ENCODE data around the gene S100P. TPM values are rescaled to one million over a fixed set of nuclear protein-coding genes. Genes with fewer than 3 reads are reported as not detected.
"Not testable (repeated sequence)": the region's sequence is repeated elsewhere in the genome, so short reads cannot be mapped to it uniquely, and the experiment has no call there.

S100P gene
- total RNA-seq = 1,144 TPM

DNA sequence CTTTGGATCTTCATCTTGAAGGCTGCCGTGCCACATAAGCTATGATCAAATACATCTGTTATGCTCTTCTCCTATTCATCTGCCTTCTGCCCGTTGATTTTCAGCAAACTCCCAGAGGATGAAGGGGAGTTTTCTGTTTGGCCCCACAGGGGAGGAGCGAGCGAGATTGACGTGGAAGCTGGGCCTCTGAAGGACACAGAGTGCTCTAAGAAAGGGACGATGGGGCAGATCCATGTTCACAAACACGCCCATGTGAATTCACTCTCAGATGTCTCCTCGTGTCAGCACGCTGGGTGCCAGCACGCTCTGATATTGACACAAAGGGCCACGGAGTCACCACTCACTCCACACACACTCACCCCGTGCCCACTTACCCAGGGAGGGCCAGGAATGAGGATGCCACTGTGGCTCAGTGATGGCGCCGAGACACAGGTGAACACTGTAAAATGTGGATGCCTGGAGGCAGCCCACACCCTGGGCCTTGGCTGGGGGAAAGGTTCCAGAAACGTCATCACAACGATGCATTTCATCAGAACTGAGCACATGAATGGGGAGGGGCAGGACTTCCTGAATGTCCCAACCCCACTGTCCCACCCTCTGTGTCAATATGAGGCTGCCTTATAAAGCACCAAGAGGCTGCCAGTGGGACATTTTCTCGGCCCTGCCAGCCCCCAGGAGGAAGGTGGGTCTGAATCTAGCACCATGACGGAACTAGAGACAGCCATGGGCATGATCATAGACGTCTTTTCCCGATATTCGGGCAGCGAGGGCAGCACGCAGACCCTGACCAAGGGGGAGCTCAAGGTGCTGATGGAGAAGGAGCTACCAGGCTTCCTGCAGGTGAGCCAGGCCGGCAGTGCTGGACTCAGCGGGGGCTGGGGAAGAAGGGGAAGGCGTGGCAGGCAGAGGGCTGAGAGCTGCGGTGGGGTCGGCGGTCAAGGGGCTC, at the start of gene S100P:
Gene S100P, plus strand, starts transcription at position 648 of the 946 bp plus-strand sequence. Its CDS starts 55 bp downstream, at position 703.
- ATAC-seq = peak; percentile 71

DNA sequence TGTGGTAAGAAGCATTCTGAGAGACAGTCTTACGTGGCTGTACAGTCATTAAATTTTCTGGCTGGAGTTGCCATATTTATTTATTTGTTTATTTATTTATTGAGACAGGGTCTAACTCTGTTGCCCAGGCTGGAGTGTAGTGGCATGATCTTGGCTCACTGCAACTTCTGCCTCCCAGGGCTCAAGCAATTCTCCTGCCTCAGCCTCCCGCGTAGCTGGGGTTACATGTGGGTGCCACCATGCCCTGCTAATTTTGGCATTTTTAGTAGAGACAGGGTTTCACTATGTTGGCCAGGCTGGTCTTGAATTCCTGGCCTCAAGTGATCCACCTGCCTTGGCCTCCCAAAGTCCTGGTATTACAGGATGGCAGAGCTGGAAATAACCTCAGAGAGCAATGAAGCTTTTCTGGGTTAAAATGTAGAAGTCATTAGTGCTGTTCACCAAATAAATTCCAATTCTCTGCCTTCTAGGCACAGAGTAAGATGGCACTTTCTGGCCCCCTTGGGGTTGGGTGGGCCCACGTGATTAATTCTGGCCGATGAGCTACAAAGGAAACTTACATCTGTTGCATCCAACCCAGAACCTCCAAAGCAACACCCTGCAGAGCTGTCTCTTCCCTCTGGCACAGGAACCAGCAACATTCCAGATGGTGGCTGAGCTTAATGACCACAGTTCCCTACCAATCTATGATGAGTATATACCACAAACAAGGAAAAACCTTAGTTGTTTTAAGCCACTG, 48.7 kb upstream of the S100P start:
- ATAC-seq = no peak

DNA sequence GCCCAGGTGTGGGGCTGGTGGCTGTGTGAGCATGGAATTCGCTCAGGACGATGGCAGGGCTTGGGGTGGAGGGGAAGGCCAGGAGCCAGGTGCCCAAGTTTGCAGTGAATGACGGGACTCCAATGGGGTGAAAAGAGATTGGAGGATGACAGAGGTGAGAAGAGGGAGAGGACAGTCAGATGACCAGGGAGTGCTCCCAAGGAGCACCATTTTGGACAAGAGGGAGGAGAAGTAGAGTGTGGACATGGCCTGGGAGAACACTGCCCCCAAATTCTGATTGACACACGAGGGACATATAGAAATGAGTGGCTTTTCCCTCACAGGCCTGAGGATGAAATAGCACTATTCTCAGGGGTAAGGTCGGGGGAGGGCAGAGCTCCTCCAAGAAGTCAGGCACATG, 46.5 kb upstream of the S100P start:
- no peak for ATAC-seq

DNA sequence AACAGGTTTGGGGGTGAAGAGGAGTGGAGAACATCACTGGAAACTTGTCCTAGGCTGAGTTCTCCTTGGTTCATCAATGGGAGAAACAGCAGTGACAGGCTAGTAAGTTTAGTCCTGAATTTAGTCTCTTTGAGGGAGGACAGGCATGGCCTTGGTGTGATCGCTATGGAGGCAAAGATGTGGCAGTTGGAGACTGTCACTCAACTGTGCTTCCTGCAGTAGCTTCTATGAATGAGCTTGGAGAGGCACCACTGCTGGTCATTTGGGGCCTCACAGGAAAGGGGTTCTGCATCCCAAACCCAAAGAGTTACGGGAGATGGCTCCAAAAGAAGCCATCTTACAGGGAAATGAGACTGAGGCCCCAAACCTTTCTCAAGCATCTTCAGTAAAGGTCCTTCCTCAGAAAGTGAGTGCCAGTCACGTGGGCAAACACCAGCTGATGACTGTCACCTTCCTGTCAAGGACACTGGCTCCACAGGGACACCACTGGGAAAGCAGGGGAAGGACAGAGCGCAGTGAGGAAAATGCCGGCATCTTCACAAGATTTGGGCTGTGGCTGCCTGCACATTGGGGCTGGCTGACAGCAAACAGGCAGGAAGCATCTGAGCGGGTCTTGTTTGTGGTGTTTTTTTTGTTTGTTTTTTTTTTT, 46.0 kb upstream of the S100P start:
- no peak for ATAC-seq

DNA sequence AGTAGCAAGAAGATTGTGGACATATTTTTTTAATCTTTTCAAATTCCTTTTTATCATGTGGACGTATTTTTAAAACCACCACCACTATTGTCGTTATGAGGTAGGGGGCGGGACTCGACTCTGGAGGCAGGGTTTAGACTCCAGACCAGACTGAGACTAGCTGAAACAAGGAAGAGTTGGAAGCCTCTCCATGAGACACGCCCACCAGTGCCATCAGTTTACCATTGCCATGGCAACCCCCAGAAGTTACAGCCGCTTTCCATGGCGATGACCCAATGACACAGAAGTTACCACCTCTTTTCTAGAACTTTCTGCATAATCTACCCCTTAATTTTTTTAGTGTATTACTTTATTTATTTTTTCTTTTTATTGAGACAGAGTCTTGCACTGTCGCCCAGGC, 44.5 kb upstream of the S100P start:
- no peak for ATAC-seq

DNA sequence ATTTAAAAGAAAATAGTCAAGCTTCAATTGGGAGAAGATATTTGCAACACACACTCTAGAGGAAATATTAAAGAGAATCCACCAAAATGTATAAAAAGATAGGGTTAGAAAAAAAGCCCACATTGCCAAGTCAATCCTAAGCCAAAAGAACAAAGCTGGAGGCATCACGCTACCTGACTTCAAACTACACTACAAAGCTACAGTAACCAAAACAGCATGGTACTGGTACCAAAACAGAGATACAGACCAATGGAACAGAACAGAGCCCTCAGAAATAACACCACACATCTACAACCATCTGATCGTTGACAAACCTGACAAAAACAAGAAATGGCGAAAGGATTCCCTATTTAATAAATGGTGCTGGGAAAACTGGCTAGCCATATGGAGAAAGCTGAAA, 39.5 kb upstream of the S100P start:
- ATAC-seq = not testable (repeated sequence)

DNA sequence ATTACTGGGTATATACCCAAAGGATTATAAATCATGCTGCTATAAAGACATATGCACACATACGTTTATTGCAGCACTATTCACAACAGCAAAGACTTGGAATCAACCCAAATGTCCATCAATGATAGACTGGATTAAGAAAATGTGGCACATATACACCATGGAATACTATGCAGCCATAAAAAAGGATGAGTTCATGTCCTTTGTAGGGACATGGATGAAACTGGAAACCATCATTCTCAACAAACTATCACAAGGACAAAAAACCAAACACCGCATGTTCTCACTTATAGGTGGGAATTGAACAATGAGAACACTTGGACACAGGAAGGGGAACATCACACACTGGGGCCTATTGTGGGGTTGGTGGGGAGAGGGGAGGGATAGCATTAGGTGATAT, 38.4 kb upstream of the S100P start:
- not testable (repeated sequence) for ATAC-seq

DNA sequence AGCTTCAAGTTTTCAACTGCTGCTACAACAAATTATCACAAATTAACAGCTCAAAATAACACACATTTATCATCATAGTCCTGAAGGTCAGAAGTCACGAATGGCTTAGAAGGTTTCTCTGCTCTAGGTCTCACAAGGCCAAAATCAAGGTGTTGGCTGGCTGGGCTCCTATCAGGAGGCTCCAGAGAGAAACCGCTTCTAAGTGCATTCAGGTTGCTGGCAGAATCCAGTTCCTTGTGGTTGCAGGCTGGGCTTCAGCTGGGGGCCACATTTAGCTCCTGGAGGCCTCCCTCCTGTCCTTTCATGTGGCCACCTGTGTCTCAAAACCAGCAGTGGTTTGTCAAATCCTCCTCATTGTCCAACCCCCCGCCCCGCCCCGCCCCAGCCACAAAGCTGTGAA, 37.8 kb upstream of the S100P start:
- no peak for ATAC-seq

DNA sequence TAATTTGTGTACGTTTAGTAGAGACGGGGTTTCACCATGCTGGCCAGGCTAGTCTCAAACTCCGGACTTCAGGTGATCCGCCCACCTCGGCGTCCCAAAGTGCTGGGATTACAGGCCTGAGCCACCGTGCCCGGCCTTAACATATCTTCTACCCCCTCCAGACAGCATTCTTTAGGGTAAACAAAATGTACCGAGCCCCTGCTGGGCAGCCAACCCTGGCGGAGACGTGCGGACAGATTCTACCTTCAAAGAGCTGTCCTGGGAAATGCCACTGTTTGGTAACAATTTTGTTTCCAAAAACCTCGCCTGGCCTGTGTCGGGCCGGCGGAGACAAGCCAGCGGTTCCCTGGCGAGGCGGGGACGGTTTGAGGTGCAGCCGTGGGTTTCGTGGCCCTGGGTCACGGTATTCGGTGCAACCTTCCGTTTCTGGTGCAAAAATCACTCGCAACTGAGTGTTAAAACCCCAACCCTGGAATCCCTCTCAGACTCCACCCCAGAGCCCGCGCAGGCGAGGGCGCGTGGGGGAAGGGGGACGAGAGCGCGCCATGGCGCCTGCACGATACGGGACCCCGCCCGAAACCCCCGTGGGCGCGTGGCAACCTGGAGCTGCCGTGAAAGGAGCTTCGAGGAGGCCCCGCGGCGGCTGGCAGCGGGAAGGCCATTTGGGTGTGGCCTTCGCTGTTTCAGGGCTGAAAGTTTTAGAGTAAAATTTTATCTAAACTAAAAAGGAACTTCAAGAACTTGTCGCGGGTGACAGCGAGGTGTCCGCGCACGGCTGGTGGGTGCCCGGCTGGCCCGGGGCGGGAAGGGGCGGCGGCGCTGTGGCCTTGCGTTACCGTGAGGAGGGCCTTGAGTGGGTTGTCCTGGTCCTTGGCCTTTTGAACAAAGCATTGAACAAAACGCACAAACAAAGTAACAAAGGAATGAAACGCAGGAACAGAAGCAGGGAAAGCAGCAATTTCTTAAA, 36.2 kb upstream of the S100P start:
- ATAC-seq = no peak

DNA sequence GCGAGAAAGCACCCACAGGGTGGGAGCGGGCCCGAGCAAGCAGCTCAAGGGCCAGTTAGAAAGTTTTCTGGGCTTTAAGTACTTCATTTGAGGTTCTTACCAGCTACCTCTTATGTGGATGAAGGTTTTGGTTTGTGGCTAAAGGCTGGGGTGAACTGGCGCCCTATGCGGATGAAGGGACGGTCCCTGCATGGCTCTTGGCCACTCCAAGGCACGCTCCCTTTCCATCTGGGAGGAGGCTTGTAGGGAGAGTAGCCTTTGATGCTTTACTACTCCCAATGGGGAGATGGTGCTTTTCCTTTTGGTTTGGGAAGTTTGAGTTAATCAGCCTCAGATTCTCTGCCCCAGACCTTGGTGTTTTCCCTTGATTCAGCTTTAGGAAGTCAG, 35.5 kb upstream of the S100P start:
- ATAC-seq = no peak

DNA sequence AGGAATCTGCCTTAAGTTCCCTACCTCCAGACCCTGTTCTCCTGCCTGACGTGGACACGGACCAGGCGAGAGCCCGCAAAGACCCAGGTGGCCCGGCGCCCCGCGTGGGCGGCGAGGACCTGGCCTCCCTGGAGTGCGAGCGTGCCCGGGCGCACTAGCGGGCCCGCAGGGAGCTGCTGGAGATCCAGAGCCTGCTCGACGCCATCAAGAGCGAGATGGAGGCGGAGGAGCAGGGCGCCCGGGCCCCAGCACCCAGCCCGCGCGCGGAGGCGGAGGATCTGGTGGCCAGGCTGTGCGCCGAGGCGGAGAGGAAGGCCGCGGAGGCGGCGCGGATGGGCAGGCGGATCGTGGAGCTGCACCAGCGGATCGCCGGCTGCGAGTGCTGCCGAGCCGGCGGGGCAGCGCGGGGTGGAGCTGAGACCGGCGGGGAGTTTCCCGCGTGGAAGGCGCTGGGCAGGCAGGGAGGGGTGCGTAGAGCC, 35.0 kb upstream of the S100P start:
- peak; percentile 64 for ATAC-seq

DNA sequence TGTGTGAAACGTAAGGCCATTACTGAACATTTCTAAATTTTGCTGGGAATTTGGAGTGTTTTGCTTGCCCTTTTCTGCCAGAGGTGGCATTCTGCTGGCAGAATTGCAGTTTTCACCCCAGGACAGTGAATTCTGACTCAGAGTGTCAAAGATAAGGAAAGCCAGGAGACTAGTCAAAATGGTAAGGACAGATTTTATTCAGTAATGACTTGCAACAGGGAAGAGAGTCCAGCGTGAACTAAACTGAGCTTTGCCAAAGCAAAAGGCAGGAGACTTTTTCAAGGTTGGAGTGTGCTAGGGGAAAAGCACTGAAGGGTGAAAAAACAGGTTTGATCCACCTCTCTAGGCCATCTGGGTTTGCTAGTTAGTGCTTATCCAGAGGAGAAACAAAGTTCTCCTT, 33.8 kb upstream of the S100P start:
- no peak for ATAC-seq

DNA sequence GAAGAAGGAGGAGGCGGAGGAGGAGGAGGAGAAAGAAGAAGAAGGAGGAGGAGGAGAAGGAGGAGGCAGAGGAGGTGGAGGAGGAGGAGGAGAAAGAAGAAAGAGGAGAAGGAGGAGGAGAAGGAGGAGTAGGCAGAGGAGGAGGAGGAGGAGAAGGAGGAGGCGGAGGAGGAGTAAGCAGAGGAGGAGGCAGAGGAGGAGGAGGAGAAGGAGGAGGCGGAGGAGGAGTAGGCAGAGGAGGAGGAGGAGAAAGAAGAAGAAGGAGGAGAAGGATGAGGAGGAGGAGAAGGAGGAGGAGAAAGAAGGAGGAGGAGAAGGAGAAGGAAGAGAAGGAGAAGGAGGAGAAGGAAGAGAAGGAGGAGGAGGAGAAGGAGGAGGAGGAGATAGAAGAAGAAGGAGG, 33.2 kb upstream of the S100P start:
- no peak for ATAC-seq

DNA sequence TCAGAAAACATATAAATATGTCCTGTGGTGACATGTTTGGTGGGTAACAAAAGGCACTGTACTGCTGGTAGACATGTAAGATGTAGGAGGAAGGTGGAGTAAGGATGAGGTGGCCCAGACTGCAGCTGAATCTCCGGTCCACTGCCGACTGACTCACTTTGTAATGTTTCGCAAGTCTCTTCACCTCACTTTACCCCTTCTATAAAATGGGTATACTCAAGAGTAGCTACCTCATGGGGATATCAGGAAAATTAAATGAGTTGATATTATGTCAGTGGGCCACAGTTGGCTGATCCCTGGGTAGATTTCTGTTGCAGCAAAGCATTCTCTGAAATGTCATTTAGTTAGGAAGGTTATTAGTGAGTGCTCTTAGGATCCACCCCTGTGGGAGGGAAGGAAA, 31.1 kb upstream of the S100P start:
- no peak for ATAC-seq

DNA sequence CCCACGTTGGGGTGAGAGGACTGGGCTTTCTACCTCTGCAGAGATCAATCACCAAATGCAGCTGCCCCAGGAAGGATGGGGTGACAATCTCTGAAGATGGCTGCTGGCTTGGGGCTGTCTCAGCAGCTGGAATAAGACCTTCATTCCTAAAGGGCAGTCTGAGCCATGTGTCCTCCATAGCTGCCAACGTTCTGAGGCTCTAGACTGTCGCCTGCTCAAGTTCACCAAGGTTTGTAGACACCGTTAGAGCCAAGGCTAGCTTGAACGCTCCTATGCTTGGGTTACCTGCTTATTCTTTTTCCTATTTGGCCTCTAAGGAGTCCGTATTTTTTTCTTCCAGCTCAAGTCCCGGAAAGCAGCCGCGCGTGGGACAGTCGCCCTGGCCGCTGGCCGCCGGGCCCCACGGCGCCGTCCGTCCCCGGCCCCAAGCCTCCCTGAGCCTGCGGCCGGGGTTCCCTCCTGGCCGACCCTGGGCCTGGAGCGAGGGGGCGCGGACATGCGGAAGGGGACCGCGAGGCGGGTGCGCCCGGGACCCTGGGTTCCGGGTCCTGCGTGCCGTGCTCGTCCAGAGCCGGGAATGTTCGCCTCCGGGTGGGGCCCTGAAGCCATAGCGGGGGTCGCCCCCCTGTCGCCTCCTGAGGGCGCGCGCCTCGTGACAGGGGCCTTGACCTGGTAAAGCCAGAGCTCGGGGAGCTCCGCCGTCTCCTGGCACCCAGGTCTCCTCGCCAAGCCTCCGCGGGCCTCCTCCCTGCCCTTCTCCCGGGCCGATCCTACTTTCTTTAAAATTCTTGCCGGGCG, 29.9 kb upstream of the S100P start:
- ATAC-seq = no peak

DNA sequence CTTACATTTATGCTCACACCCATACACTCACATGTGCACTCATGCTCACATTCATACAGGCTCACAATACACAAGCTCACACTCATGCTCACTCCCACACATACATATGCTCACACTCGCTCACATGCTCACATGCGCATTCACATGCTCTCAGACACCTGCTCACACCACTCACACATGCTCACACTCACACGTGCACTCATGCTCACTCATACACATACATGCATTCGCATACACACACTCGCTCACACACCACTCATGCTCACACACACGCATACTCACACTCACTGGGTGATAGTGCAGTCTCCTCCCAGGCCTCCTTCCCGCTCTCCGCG, 28.4 kb upstream of the S100P start:
- ATAC-seq = no peak

DNA sequence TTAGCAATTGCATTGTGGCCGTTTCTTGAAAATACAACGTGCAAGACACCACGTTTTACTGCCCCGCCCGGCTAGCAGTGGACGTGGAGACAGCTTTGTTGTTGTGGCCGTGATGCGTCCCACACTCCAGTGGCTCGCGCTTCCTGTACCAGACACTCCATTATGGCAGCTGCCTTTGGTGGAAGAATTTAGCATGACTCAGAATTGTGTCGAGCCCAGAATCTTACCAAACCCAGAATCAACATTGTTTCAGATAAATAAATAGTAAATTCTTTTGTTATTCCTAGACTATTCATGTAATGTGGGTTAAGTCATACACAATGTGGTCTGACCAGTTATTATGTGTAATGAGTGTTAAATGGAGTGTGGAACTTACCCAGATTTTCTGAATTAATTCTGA, 25.3 kb upstream of the S100P start:
- ATAC-seq = peak; percentile 86

DNA sequence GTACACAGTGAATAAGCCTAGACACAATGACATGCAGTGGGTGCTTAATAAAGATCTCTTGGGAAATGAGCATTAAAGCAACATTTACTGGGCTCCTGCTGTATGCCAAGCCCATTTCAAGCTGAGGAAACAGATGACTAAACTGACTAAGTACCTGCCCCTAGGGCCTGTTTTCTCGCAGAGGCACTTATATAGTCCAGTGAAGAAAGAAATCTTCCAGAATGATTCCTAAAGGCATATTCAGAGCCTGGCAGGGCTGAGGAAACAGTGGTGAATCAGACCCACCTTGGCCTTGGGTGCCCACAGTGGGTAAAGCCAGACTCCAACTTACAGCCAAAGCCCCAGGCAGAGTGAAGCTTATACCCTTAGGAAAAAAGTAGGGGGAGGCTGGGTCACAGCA, 22.0 kb upstream of the S100P start:
- no peak for ATAC-seq

DNA sequence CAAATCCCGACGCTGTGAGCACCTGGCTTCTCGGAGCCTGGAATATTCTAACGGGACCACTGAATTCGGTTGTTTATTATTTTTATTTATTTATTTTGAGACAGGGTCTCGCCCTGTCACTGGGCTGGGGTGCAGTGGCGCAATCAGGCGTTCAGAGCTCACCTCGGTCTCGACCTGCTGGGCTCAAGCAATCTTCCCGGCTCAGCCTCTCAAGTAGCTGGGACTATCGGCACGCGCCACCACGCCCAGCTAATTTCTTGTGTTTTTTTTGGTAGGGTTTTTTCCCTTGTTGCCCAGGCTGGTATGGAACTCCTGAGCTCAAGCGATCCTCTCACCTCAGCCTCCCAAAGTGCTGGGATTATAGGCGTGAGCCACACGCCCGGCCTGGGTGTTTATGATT, 21.5 kb upstream of the S100P start:
- no peak for ATAC-seq

DNA sequence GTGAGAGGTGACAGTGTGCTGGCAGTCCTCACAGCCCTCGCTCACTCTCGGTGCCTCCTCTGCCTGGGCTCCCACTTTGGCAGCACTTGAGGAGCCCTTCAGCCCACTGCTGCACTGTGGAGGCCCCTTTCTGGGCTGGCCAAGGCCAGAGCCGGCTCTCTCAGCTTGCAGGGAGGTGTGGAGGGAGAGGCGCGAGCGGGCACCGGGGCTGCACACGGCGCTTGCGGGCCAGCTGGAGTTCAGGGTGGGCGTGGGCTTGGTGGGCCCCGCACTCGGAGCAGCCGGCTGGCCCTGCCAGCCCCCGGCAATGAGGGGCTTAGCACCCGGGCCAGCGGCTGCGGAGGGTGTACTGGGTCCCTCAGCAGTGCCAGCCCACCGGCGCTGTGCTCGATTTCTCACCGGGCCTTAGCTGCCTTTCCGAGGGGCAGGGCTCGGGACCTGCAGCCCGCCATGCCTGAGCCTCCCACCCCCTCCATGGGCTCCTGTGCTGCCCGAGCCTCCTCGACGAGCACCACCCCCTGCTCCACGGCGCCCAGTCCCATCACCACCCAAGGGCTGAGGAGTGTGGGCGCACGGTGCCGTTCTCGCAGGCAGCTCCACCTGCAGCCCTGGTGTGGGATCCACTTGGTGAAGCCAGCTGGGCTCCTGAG, 21.0 kb upstream of the S100P start:
- ATAC-seq = not testable (repeated sequence)

DNA sequence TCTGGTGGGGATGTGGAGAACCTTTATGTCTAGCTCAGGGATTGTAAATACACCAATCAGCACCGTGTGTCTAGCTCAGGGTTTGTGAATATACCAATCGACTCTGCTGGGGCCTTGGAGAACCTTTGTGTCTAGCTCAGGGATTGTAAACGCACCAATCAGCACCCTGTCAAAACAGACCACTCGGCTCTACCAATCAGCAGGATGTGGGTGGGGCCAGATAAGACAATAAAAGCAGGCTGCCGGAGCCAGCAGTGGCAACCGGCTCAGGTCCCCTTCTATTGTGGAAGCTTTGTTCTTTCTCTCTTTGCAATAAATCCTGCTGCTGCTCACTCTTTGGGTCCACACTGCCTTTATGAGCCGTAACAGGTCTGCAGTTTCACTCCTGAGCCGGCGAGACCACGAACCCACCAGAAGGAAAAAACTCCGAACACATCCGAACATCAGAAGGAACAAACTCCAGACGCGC, 20.5 kb upstream of the S100P start:
- not testable (repeated sequence) for ATAC-seq
